Loucy (cell line): ENCODE data around the gene LIN37.

Experiments
- H2AFZ ChIP-seq: fragments of 200-600 bp; sonication (generic); 2 replicates; pipeline ENCODE4 v1.6.0; 2016; ENCODE audit warnings: antibody characterized with exemption, mild to moderate bottlenecking, low read length, moderate library complexity
- H3F3A ChIP-seq: fragments of 200-600 bp; 2 replicates; pipeline ENCODE4 v1.6.0; 2016; ENCODE audit warnings: antibody characterized with exemption, low read depth, mild to moderate bottlenecking
- H3K27me3 ChIP-seq: fragments of 200-600 bp; sonication (generic); 2 replicates; pipeline ENCODE4 v1.6.1; 2014; ENCODE audit warnings: low read length, mild to moderate bottlenecking; ENCODE audit not compliant: insufficient read depth, poor library complexity, severe bottlenecking
- H3K36me3 ChIP-seq: fragments of 200-600 bp; sonication (generic); 2 replicates; pipeline ENCODE4 v1.6.1; 2016; ENCODE audit warnings: low read length; ENCODE audit not compliant: insufficient read depth
- H3K4me1 ChIP-seq: fragments of 200-600 bp; sonication (generic); 2 replicates; pipeline ENCODE4 v1.5.1; 2014; ENCODE audit warnings: low read length, mild to moderate bottlenecking; ENCODE audit not compliant: insufficient read depth, poor library complexity, severe bottlenecking
- H3K4me2 ChIP-seq: fragments of 200-600 bp; sonication (generic); 2 replicates; pipeline ENCODE4 v1.6.0; 2014; ENCODE audit warnings: antibody characterized with exemption, low read length, low read depth, mild to moderate bottlenecking; ENCODE audit not compliant: poor library complexity, severe bottlenecking
- H3K4me3 ChIP-seq: fragments of 200-600 bp; sonication (generic); 2 replicates; pipeline ENCODE4 v1.5.1; 2014; ENCODE audit warnings: low read length, mild to moderate bottlenecking, mixed read lengths; ENCODE audit not compliant: poor library complexity, severe bottlenecking
- H3K79me2 ChIP-seq: fragments of 200-600 bp; sonication (generic); 2 replicates; pipeline ENCODE4 v1.6.1; 2014; ENCODE audit warnings: low read length; ENCODE audit not compliant: insufficient read depth
- H3K9ac ChIP-seq: fragments of 200-600 bp; sonication (generic); 2 replicates; pipeline ENCODE4 v1.6.0; 2014; ENCODE audit warnings: mild to moderate bottlenecking, low read depth, low read length, moderate library complexity; ENCODE audit not compliant: poor library complexity, severe bottlenecking
- H3K9me2 ChIP-seq: fragments of 200-600 bp; sonication (generic); replicated peaks from 2 replicates; pipeline ENCODE4 v1.6.1; 2016; ENCODE audit warnings: low read depth, low read length, mixed read lengths
- H3K9me3 ChIP-seq: fragments of 200-600 bp; sonication (generic); 2 replicates; pipeline ENCODE4 v1.6.1; 2014; ENCODE audit warnings: mild to moderate bottlenecking, antibody characterized with exemption, low read length, low read depth; ENCODE audit not compliant: insufficient read depth
- H4K20me1 ChIP-seq: fragments of 200-600 bp; sonication (generic); 2 replicates; pipeline ENCODE4 v1.6.0; 2014; ENCODE audit warnings: antibody characterized with exemption, low read length, mild to moderate bottlenecking; ENCODE audit not compliant: insufficient read depth, poor library complexity, severe bottlenecking
- EZH2phosphoT487 ChIP-seq: fragments of 200-600 bp; IDR thresholded peaks from 2 replicates; pipeline ENCODE4 v1.6.1; 2018; ENCODE audit warnings: antibody characterized with exemption, mild to moderate bottlenecking, moderate library complexity, borderline replicate concordance
- TF ChIP-seq, protein P1 (sequence below): fragments of 200-600 bp; sonication (generic); conservative IDR thresholded peaks from 2 replicates; pipeline ENCODE4 v1.5.1; 2014; ENCODE audit warnings: mild to moderate bottlenecking, antibody characterized with exemption, low read length

LIN37 gene

DNA sequence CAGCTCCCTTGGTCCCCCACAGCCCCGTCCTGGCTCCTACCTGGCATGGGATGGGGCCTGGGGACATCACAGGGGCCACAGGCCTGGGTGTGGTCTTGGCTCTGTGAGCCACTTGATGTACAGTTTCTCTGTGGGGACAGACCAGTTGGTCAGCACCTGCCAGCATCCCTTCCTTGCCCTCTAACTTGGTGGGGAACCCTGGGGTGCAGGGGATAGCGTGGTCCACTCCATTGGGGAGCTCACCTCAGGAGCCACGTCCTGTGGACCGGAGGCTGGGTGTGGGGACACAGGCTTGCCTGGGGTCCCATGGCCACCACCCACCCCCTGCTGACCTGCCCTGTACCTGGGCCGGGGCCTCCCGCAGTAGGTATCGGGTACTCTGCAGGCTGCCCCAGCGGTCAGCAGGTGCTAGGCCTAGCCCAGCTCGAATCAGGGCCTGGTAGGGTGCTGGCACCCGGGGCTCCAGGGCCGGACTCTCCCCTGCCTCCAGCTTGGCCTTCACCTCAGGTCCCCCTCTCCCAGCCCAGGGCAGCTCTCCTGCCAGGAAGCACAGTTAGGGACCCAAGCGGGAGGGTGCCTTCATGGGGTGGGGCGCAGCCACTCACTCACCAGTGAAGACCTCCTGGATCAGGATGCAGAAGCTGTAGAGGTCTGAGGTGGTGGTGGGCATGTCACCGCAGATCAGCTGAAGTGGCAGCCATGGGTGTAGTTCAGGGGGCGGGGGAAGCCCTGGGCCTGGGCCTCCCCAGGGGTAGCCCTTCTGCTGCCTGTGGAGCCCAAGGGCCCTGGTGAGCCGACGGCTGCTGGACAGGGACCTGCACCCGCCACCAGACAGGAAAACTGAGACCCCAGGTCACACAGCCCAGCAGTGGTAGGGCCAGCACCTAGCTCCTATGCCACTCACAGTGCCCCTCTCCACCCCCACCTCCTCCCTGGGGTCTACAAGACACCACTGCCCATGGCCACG lies 41.9 kb downstream of the LIN37 start:
- Histone ChIP-seq H3K27me3 (no peaks in the 10 kb centered on the region), H3K9me2 (no peaks in the 10 kb centered on the region), H3K4me2 (no peak overlapping the region), H3K9ac (no peak overlapping the region), H3K9me3 (no peaks in the 10 kb centered on the region), H2AFZ (no peak overlapping the region), H3K79me2 (no peaks in the 10 kb centered on the region), H4K20me1 (peaks cover 3% of the 10 kb centered on the region), H3K36me3 (no peaks in the 10 kb centered on the region; the same call in 1 of the 2 replicates), H3K4me1 (no peaks in the 10 kb centered on the region), H3F3A (no peaks in the 10 kb centered on the region), H3K4me3 (no peak overlapping the region)
- TF ChIP-seq, protein P1, sequence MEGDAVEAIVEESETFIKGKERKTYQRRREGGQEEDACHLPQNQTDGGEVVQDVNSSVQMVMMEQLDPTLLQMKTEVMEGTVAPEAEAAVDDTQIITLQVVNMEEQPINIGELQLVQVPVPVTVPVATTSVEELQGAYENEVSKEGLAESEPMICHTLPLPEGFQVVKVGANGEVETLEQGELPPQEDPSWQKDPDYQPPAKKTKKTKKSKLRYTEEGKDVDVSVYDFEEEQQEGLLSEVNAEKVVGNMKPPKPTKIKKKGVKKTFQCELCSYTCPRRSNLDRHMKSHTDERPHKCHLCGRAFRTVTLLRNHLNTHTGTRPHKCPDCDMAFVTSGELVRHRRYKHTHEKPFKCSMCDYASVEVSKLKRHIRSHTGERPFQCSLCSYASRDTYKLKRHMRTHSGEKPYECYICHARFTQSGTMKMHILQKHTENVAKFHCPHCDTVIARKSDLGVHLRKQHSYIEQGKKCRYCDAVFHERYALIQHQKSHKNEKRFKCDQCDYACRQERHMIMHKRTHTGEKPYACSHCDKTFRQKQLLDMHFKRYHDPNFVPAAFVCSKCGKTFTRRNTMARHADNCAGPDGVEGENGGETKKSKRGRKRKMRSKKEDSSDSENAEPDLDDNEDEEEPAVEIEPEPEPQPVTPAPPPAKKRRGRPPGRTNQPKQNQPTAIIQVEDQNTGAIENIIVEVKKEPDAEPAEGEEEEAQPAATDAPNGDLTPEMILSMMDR, result no peak
- TF ChIP-seq EZH2phosphoT487, result no peak

DNA sequence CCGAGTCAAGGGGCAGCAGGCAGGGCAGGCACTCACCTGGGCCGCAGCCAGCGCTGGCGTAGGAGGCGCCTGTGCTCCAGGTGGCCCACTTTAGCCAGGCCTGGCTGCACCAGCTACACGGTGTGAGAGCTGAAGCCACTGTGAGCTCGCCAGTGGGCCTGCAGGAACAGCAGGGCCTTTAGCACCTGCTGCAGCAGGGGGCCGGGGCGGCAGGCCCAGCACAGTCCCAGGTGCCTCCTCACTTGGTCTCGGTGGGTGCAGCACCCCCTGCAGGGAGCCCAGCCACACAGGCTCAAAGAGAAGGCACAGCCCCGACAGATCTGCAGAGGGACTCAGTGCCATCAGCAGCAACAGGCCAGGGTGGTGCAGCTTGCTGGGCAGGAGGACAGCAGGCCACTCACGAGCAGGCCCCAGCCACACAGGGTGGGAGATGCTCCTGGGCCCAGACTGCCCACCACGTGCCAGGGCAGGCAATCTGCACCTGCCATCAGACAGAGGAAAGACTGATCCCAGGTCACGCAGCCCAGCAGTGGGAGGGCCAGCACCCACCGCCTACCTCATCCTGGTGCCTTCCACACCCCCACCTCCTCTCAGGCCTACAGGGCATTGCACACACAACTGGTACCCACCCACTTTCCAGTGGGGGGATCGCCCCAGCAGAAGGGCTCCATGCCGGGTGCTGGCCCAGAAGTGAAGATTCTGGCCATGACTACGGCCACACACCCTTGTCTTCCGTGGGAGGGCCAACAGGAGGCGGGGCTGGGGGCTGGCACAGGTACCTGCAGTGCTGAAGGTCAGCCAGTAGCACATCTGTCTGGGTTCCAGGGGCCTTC lies 42.8 kb downstream of the LIN37 start:
- no peak overlapping the region for H3K4me2 ChIP-seq
- peaks cover 3% of the 10 kb centered on the region for H4K20me1 ChIP-seq
- no peak overlapping the region for H3K4me3 ChIP-seq
- H3K9me3 ChIP-seq, result no peaks in the 10 kb centered on the region
- H2AFZ ChIP-seq, result no peak overlapping the region
- H3F3A ChIP-seq, result no peaks in the 10 kb centered on the region
- H3K9ac ChIP-seq, result no peak overlapping the region
- no peaks in the 10 kb centered on the region for H3K4me1 ChIP-seq
- no peaks in the 10 kb centered on the region for H3K9me2 ChIP-seq
- H3K79me2 ChIP-seq, result no peaks in the 10 kb centered on the region
- H3K36me3 ChIP-seq, result no peaks in the 10 kb centered on the region
- TF ChIP-seq, protein P1, result peak; percentile 49
- TF ChIP-seq EZH2phosphoT487, result no peak
- no peaks in the 10 kb centered on the region for H3K27me3 ChIP-seq

DNA sequence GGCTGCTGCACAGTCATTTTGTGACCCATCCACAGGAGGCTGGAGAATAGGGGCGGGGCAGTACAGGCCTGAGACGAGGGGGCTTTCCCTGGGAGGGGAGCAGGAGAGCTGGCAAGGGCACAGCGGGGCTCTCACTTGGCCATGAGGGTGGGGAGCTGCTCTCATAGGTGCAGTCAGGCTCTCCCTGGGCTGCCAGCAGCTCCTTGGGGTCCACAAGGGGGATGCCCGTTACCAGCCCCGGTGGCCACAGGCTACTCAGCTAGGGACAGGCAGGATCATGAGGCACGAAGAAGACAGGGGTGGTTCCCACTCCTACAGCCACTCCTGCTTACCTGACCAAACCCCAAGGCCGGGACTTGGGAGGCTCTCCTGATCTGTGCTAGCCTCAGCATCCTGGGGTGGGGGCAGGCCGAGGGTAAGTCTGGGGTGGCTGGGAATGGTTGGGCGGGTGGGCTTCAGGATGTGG lies 43.5 kb downstream of the LIN37 start:
- no peaks in the 10 kb centered on the region for H3K79me2 ChIP-seq
- no peaks in the 10 kb centered on the region for H3K27me3 ChIP-seq
- H3K9me2 ChIP-seq, result no peaks in the 10 kb centered on the region
- H3F3A ChIP-seq, result no peaks in the 10 kb centered on the region
- no peaks in the 10 kb centered on the region for H3K4me1 ChIP-seq
- no peak overlapping the region for H3K9ac ChIP-seq
- no peak overlapping the region for H3K4me3 ChIP-seq
- no peak overlapping the region for H3K4me2 ChIP-seq
- H3K9me3 ChIP-seq, result no peaks in the 10 kb centered on the region
- TF ChIP-seq EZH2phosphoT487, result no peak
- TF ChIP-seq, protein P1, result no peak
- H2AFZ ChIP-seq, result no peak overlapping the region
- H3K36me3 ChIP-seq, result no peaks in the 10 kb centered on the region
- H4K20me1 ChIP-seq, result peaks cover 3% of the 10 kb centered on the region
